ENCODE data around the gene SPINDOC.

GRCh38 chr11:63835158-63835545 is 21.9 kb downstream of the SPINDOC start:
- TF ChIP-seq, protein P1, sequence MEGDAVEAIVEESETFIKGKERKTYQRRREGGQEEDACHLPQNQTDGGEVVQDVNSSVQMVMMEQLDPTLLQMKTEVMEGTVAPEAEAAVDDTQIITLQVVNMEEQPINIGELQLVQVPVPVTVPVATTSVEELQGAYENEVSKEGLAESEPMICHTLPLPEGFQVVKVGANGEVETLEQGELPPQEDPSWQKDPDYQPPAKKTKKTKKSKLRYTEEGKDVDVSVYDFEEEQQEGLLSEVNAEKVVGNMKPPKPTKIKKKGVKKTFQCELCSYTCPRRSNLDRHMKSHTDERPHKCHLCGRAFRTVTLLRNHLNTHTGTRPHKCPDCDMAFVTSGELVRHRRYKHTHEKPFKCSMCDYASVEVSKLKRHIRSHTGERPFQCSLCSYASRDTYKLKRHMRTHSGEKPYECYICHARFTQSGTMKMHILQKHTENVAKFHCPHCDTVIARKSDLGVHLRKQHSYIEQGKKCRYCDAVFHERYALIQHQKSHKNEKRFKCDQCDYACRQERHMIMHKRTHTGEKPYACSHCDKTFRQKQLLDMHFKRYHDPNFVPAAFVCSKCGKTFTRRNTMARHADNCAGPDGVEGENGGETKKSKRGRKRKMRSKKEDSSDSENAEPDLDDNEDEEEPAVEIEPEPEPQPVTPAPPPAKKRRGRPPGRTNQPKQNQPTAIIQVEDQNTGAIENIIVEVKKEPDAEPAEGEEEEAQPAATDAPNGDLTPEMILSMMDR (IDR thresholded peaks at IDR 0.05; ENCODE audit: low read depth, low read length, missing input control), result no peak
- no peak for TF ChIP-seq YY1 (IDR thresholded peaks at IDR 0.05)
- TF ChIP-seq SP1 (IDR thresholded peaks at IDR 0.05), result no peak

Data from liver (tissue), 3 donors.